ENCODE data around the gene LCE1E. TPM values are rescaled to one million over a fixed set of nuclear protein-coding genes. Genes with fewer than 3 reads are reported as not detected.

Gene LCE1E
- total and polyA plus RNA-seq, 2 donors (not counting 3 experiments of a cell fraction or from before 2014, with no cell fraction given): not detected

GRCh38 chr1:152760551-152761190 is 25.4 kb upstream of the LCE1E start:
- intact Hi-C loops (cut with micrococcal nuclease): no loop called here
- BruUV-seq (replicated peaks): no TSS peak
- ChIA-PET POLR2A (no interaction called here), CTCF (no interaction called here)
- FAIRE-seq (no peak), DNase-seq (ENCODE audit: low read depth, low spot score) (no peak)
- Histone ChIP-seq H3K4me3 (replicated peaks in 1 of 3; ENCODE audit: insufficient read depth in 1 of 3, low read depth in 1 of 3, low read length in 3 of 3) (no peak overlapping the region), H2AFZ (ENCODE audit: low read depth, low read length) (no peak overlapping the region), H3K36me3 (ENCODE audit: control insufficient read depth in 2 of 2, extremely low read depth in 1 of 2, insufficient read depth in 2 of 2, low read length in 2 of 2) (no peaks in the 10 kb centered on the region), H3K4me2 (ENCODE audit: insufficient read depth, low read length) (no peak overlapping the region), H3K9ac (replicated peaks; ENCODE audit: extremely low read depth, insufficient read depth, low read length) (no peak overlapping the region), H3K27me3 (ENCODE audit: control insufficient read depth in 2 of 2, insufficient read depth in 2 of 2, low read length in 2 of 2) (no peaks in the 10 kb centered on the region), H3K9me1 (replicated peaks; ENCODE audit: control insufficient read depth, extremely low read depth, insufficient read depth, low read length) (no peaks in the 10 kb centered on the region), H3K27ac (ENCODE audit: insufficient read depth, low read depth, low read length) (no peak overlapping the region), H3K79me2 (ENCODE audit: control insufficient read depth, insufficient read depth, low read length) (no peaks in the 10 kb centered on the region), H3K4me1 (ENCODE audit: control insufficient read depth, extremely low read depth, insufficient read depth, low read length) (no peaks in the 10 kb centered on the region), H4K20me1 (replicated peaks; ENCODE audit: control insufficient read depth, extremely low read depth, insufficient read depth, low read length) (no peaks in the 10 kb centered on the region), H3K9me3 (replicated peaks; ENCODE audit: control insufficient read depth, insufficient read depth, low read length) (no peaks in the 10 kb centered on the region)
- TF ChIP-seq JUN (IDR thresholded peaks at IDR 0.05; ENCODE audit: borderline replicate concordance, insufficient read depth, insufficient read length, low read depth): no peak
- no peak for TF ChIP-seq CTCF (IDR thresholded peaks at IDR 0.05; ENCODE audit: extremely low read depth in 1 of 2, insufficient read depth in 1 of 2, low read depth in 1 of 2, low read length in 2 of 2)
- no peak for TF ChIP-seq MAX (IDR thresholded peaks at IDR 0.05; ENCODE audit: insufficient read depth, insufficient read length)
- no peak for TF ChIP-seq POLR2AphosphoS5 (IDR thresholded peaks at IDR 0.05; ENCODE audit: insufficient read depth, low read depth, low read length)
- no peak for TF ChIP-seq FOS (IDR thresholded peaks at IDR 0.05; ENCODE audit: borderline replicate concordance, insufficient read depth, low read length)
- no peak for TF ChIP-seq GATA2 (IDR thresholded peaks at IDR 0.05; ENCODE audit: insufficient read depth, insufficient read length, low read depth, low read length)
- TF ChIP-seq EZH2 (IDR thresholded peaks at IDR 0.05; ENCODE audit: borderline replicate concordance, low read depth, low read length, severe bottlenecking): no peak
- dilution Hi-C loops (cut with MboI; ENCODE audit: extremely low pct_ligation_motif_present, low sequenced_read_pairs): no loop called here

Data from endothelial cell of umbilical vein (primary cell).